ENCODE results near the gene RNASE4.
"Not testable (repeated sequence)": the region's sequence is repeated elsewhere in the genome, so short reads cannot be mapped to it uniquely, and the experiment has no call there.

RNASE4 gene

GRCh38 chr14:20732477-20732876 is 48.1 kb downstream of the RNASE4 start:
- no peak overlapping the region for H3K4me3 ChIP-seq (ENCODE audit: low read depth, low read length)
- TF ChIP-seq CTCF (IDR thresholded peaks at IDR 0.05; ENCODE audit: insufficient read depth, low read length, missing control alignments): no peak
- DNase-seq (ENCODE audit: low read depth, low spot score): no peak
- ChIA-PET POLR2A (no interaction called here), CTCF (no interaction called here)

- DNase-seq (ENCODE audit: low read depth, low spot score): no peak
- CTCF ChIA-PET: no interaction called here
- TF ChIP-seq CTCF (IDR thresholded peaks at IDR 0.05; ENCODE audit: insufficient read depth, low read length, missing control alignments): no peak
- no peak overlapping the region for H3K4me3 ChIP-seq (ENCODE audit: low read depth, low read length)
- POLR2A ChIA-PET: no interaction called here
Measured at GRCh38 chr14:20732979-20733635, 48.7 kb downstream of the RNASE4 start.

- CTCF ChIA-PET: no interaction called here
Measured at GRCh38 chr14:20733684-20734429, 49.5 kb downstream of the RNASE4 start.

GRCh38 chr14:20734430-20734806 is 50.1 kb downstream of the RNASE4 start:
- TF ChIP-seq CTCF (IDR thresholded peaks at IDR 0.05; ENCODE audit: insufficient read depth, low read length, missing control alignments): no peak
- no peak for DNase-seq (ENCODE audit: low read depth, low spot score)
- CTCF ChIA-PET: no interaction called here
- POLR2A ChIA-PET: no interaction called here
- H3K4me3 ChIP-seq (ENCODE audit: low read depth, low read length): no peak overlapping the region

More at GRCh38 chr14:20733684-20734429, 49.5 kb downstream of the RNASE4 start:
- no peak for TF ChIP-seq CTCF (IDR thresholded peaks at IDR 0.05; ENCODE audit: insufficient read depth, low read length, missing control alignments)
- POLR2A ChIA-PET: no interaction called here
- no peak overlapping the region for H3K4me3 ChIP-seq (ENCODE audit: low read depth, low read length)
- no peak for DNase-seq (ENCODE audit: low read depth, low spot score)

GRCh38 chr14:20738292-20738691 is 53.9 kb downstream of the RNASE4 start:
- POLR2A ChIA-PET; DNase-seq (ENCODE audit: low read depth, low spot score); CTCF ChIA-PET: not testable (repeated sequence)

GRCh38 chr14:20742132-20742531 is 57.8 kb downstream of the RNASE4 start:
- no peak for DNase-seq (ENCODE audit: low read depth, low spot score)
- POLR2A ChIA-PET: no interaction called here
- no peak for TF ChIP-seq CTCF (IDR thresholded peaks at IDR 0.05; ENCODE audit: insufficient read depth, low read length, missing control alignments)
- CTCF ChIA-PET: no interaction called here
- H3K4me3 ChIP-seq (ENCODE audit: low read depth, low read length): no peak overlapping the region

More at GRCh38 chr14:20738292-20738691, 53.9 kb downstream of the RNASE4 start:
- not testable (repeated sequence) for H3K4me3 ChIP-seq (ENCODE audit: low read depth, low read length)

- TF ChIP-seq CTCF (IDR thresholded peaks at IDR 0.05; ENCODE audit: insufficient read depth, low read length, missing control alignments): no peak
- CTCF ChIA-PET: no interaction called here
- DNase-seq (ENCODE audit: low read depth, low spot score): no peak
- H3K4me3 ChIP-seq (ENCODE audit: low read depth, low read length): no peak overlapping the region
- POLR2A ChIA-PET: no interaction called here
Measured at GRCh38 chr14:20743556-20743955, 59.2 kb downstream of the RNASE4 start.

Measured in AG04449 (cell line).